GM12875 (cell line): ENCODE results near the gene MOCS2.
"Not testable (repeated sequence)": the region's sequence is repeated elsewhere in the genome, so short reads cannot be mapped to it uniquely, and the experiment has no call there.

Source experiments
- H3K4me3 ChIP-seq: one replicate; pipeline ENCODE4 v1.5.1; 2011; ENCODE audit warnings: low read depth, low read length, control low read depth
- TF ChIP-seq, protein P1 (sequence below): IDR thresholded peaks from 2 replicates; pipeline ENCODE4 v1.5.1; 2011; ENCODE audit warnings: low read depth, mild to moderate bottlenecking, control low read depth, inconsistent platforms, low read length, moderate library complexity, borderline replicate concordance; ENCODE audit not compliant: insufficient read depth

Gene MOCS2

DNA sequence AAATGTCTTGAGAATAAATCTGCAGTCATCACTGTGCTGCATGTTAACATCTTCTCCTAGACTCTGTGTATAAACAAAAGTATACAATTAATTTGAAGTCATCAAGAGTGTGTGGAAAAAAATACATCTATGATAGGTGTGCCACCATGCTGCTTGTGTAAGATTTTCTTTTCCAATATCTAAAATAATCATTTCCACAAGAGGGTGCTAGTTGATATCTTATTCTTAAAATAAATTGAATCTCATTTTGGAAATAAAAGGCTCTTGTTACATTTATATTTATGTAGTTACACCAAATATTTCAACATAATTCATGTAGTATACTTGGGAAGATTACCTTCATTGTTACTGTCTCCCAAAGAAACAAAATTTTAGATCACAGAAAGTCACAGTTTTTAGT, 14.1 kb upstream of the MOCS2 start:
- TF ChIP-seq, protein P1, sequence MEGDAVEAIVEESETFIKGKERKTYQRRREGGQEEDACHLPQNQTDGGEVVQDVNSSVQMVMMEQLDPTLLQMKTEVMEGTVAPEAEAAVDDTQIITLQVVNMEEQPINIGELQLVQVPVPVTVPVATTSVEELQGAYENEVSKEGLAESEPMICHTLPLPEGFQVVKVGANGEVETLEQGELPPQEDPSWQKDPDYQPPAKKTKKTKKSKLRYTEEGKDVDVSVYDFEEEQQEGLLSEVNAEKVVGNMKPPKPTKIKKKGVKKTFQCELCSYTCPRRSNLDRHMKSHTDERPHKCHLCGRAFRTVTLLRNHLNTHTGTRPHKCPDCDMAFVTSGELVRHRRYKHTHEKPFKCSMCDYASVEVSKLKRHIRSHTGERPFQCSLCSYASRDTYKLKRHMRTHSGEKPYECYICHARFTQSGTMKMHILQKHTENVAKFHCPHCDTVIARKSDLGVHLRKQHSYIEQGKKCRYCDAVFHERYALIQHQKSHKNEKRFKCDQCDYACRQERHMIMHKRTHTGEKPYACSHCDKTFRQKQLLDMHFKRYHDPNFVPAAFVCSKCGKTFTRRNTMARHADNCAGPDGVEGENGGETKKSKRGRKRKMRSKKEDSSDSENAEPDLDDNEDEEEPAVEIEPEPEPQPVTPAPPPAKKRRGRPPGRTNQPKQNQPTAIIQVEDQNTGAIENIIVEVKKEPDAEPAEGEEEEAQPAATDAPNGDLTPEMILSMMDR, result no peak
- no peak overlapping the region for H3K4me3 ChIP-seq

DNA sequence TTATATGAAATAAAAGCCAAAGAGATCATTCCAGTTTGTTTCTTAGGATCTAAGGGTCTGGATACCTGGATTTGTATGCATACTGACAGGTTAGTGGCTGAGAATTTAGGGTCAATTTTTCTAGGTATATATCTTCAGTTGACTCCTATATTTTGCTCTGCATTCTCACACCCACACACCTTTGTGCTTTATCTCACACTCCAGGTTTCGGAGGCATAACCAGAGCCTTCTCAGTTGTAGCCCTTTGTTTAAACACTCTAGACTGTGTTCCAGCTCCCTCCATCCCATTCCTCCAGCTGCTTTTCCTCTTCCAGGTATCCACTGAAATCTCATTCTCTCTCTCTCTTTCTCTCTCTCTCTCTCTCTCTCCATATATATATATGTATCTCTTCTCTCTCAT, 10.6 kb upstream of the MOCS2 start:
- TF ChIP-seq, protein P1, result no peak
- no peak overlapping the region for H3K4me3 ChIP-seq

DNA sequence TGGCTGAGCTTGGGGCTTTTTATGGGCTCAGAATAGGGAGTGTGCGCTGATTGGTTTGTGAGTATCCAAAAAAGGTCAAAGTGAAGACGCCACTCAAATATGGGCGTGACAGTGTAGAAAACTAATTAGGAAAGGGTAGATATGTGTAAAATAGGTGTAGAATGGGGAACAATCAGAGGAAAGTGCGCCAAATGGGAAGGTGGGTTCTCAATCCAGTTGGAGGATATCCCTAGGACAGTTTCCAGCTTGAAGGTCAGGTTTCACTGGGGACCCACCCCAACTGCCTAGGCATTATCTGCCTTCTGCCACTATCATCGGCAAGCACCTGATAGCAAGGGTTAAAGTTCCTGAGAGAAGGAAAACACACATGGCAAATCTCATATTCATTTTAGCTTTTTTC, 9.3 kb upstream of the MOCS2 start:
- TF ChIP-seq, protein P1, result no peak
- no peak overlapping the region for H3K4me3 ChIP-seq

DNA sequence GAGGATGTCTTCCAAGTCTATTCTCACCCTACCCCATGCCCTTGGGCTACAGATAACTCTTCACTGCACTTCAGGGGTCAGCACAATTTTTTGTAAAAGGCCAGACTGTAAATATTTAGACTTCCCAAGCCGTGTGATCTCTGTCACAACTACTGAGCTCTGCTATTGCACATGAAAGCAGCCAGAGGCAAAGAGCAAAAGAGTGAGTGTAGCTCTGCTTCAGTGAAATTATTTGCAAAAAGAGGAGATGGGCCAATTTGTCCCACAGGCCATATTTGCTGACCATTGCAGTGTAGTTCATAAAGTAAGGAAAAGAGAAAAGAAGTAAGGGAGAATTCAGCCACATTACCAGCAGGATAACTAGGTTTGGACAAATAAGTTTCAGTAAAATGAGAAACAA, 7.0 kb upstream of the MOCS2 start:
- no peak overlapping the region for H3K4me3 ChIP-seq
- TF ChIP-seq, protein P1, result no peak

DNA sequence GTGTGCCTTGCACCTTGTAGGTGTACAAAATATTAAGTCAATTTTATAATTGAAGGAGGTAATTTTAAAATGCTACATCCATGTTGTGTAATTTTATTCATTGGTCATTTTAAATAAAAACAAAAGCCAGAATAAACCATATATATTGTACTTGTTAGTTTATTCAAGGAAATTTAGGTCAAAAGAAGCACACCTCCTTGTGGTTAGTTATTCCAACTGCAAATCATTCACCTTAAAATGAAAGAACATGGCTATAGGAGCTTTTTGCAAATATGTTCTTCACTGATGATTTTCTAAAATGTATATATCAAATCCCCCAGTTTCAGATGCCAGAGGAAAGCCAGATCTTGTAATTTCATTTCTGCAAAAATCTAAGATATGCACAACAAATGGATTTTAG, 5.4 kb upstream of the MOCS2 start:
- TF ChIP-seq, protein P1, result no peak
- no peak overlapping the region for H3K4me3 ChIP-seq

DNA sequence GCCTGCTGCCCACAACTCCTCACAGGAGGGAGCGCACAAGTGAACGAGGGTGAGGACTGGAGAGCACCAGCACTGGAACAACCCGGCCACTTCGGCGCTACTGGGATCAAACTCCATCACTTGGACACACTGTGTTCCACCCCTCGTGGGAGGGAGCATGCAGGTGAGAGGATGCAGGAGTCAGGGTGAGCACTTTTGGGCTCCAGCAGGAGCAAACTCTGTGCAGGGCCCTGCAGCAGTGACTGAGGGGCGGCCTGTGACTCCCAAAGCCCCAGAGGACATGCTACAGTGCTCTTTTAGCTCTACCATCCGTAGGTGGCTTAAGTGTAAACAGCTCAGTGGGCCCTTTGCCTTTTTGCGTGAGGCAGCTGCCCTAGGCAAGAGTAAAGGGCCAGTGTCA, 4.4 kb upstream of the MOCS2 start:
- TF ChIP-seq, protein P1, result no peak
- no peak overlapping the region for H3K4me3 ChIP-seq

DNA sequence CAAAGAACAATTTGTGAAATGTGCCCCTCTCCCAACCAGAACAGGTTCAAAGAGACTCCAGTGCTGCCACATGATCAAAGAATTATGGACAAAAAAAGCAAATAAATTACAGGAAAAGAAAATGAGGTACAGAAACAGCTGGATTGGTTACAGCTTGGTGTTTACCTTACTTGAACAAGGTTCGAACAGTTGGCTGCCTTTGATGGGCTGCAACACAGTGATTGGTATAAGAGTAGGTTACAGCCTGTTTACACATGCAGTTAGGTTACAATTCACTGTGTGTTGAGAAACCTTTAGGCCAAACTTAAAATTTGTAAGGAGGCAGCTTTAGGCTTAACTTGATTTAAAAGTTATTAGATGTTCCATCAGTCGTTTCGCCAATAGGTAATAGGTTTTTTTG, 3.4 kb upstream of the MOCS2 start:
- TF ChIP-seq, protein P1, result no peak
- no peak overlapping the region for H3K4me3 ChIP-seq

DNA sequence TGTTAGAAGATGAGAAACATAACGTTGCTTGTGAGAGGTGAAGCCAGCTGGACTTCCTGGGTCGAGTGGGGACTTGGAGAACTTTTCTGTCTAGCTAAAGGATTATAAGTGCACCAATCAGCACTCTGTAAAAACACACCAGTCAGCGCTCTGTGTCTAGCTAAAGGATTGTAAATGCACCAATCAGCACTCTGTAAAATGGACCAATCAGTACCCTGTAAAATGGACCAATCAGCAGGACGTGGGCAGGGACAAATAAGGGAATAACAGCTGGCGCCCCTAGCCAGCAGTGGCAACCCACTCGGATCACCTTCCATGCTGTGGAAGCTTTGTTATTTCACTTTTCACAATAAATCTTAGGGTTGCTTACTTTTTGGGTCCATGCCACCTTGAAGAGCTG, 2.8 kb upstream of the MOCS2 start:
- not testable (repeated sequence) for H3K4me3 ChIP-seq
